ENCODE measurements around the gene KLHL21.

Gene KLHL21

DNA sequence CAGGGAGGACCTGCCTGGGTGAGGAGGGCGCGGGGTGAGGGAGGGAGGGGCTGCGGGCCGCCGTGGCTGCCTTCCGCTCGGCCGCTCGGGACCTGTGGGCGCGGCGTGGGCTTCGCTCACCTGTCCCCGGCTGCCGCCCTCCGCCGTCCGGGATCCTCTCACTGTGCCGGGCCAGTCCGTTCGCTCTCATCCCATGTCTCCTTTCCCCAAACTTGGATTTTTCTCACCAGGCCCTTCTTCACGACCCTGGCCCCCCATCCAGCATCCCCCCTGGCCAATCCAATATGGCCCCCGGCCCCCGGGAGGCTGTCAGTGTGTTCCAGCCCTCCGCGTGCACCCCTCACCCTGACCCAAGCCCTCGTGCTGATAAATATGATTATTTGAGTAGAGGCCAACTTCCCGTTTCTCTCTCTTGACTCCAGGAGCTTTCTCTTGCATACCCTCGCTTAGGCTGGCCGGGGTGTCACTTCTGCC lies 22.5 kb downstream of the KLHL21 start:
- in situ Hi-C loops (cut with HindIII; ENCODE audit: low sequenced_read_pairs) = no loop called here
- TF ChIP-seq CTCF (IDR thresholded peaks at IDR 0.05; ENCODE audit: low read depth, low read length) = no peak
- no peak for DNase-seq (ENCODE audit: low read depth, low spot score)

GRCh38 chr1:6579374-6580118 lies 23.1 kb downstream of the KLHL21 start, which contains the start of gene ZBTB48:
Gene ZBTB48 (plus strand): TSS chr1:6579994. CDS start chr1:6580610, 616 bp downstream.
- H3K4me3 ChIP-seq (ENCODE audit: low read depth, low read length) = peak within 1 kb of the TSS; percentile 83
- peak; percentile 98 for DNase-seq (ENCODE audit: low read depth, low spot score)
- in situ Hi-C loops (cut with HindIII; ENCODE audit: low sequenced_read_pairs) = no loop called here
- TF ChIP-seq CTCF (IDR thresholded peaks at IDR 0.05; ENCODE audit: low read depth, low read length) = no peak

More for the DNA sequence above, 22.5 kb downstream of the KLHL21 start:
- H3K4me3 ChIP-seq (ENCODE audit: low read depth, low read length) = peak overlapping the region; percentile 83

DNA sequence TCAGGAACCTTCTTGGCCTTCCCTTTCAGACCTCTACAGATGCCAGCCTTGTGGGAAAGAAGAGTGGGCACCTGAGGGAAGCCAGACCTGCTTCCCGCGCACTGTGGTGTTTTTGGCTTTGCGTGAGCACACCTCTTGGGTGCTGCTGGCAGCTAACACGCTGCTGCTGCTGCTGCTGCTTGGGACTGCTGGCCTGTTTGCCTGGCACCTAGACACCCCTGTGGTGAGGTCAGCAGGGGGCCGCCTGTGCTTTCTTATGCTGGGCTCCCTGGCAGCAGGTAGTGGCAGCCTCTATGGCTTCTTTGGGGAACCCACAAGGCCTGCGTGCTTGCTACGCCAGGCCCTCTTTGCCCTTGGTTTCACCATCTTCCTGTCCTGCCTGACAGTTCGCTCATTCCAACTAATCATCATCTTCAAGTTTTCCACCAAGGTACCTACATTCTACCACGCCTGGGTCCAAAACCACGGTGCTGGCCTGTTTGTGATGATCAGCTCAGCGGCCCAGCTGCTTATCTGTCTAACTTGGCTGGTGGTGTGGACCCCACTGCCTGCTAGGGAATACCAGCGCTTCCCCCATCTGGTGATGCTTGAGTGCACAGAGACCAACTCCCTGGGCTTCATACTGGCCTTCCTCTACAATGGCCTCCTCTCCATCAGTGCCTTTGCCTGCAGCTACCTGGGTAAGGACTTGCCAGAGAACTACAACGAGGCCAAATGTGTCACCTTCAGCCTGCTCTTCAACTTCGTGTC lies 23.9 kb downstream of the KLHL21 start:
- DNase-seq (ENCODE audit: low read depth, low spot score) = no peak
- in situ Hi-C loops (cut with HindIII; ENCODE audit: low sequenced_read_pairs) = no loop called here
- H3K4me3 ChIP-seq (ENCODE audit: low read depth, low read length) = no peak overlapping the region
- TF ChIP-seq CTCF (IDR thresholded peaks at IDR 0.05; ENCODE audit: low read depth, low read length) = no peak

DNA sequence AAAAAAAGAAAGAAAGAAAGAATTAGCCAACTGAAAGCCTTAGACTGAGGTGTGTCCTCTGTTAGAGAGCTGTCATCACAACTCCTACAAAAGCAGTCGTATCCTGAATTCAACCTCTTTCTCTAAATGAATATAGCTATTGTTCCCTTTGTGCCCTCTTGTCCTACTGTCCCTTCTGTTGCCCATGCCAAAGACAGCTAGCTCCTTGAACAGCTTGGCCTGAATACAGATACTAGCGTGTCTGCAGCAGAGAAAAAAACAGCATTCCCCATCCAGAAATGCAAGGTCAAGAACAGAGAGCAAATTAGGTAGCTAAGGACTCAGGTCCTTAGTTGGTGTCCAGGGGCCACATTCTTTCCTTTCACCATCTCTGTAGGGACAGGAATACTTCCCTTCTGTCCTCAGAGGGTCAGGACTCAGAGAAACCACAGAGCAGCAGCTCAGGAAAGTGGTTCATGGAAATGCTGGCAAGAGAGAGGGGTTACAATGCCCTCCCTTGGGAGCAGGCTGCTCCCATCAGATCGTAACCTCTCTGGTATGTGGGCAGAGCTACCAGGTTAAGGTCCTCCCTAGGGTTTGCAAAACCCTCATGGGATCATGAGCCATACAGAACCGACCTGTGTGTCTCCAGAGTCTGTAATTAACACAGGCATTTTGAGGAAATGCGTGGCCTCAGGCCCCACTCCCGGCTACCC lies 24.7 kb downstream of the KLHL21 start:
- in situ Hi-C loops (cut with HindIII; ENCODE audit: low sequenced_read_pairs) = no loop called here
- no peak for DNase-seq (ENCODE audit: low read depth, low spot score)

DNA sequence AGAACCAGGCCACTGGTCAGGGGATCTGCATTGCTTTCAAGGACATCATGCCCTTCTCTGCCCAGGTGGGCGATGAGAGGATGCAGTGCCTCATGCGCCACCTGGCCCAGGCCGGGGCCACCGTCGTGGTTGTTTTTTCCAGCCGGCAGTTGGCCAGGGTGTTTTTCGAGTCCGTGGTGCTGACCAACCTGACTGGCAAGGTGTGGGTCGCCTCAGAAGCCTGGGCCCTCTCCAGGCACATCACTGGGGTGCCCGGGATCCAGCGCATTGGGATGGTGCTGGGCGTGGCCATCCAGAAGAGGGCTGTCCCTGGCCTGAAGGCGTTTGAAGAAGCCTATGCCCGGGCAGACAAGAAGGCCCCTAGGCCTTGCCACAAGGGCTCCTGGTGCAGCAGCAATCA lies 27.9 kb downstream of the KLHL21 start:
- H3K4me3 ChIP-seq (ENCODE audit: low read depth, low read length) = no peak overlapping the region
- no peak for TF ChIP-seq CTCF (IDR thresholded peaks at IDR 0.05; ENCODE audit: low read depth, low read length)
- DNase-seq (ENCODE audit: low read depth, low spot score) = no peak
- in situ Hi-C loops (cut with HindIII; ENCODE audit: low sequenced_read_pairs) = no loop called here

More for the DNA sequence above, 24.7 kb downstream of the KLHL21 start:
- TF ChIP-seq CTCF (IDR thresholded peaks at IDR 0.05; ENCODE audit: low read depth, low read length) = no peak
- H3K4me3 ChIP-seq (ENCODE audit: low read depth, low read length) = no peak overlapping the region

DNA sequence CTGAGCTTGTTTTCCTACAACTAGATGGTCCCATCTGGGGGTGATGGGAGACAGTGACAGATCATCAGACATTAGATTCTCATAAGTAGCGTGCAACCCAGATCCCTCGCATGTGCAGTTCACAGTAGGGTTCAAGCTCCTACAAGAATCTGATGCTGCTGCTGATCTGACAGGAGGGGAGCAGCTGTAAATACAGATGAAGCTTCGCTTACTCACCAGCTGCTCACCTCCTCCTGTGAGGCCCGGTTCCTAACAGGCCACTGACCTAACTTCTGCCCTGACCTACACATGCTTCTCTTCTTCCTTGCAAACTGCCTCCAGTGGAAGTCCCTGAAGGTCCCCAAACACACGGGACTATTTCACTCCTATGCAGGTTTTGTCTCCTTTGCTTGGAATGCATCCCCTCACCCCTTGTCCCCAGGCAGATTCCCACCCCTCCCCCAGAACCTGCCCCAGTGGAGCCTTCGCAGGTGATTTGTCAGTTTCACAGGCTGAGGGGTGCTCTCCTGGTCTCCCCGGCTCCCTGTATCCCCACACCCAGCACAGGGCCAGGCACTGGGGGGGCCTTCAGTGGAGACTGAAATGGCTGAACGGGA lies 28.5 kb downstream of the KLHL21 start:
- no peak for DNase-seq (ENCODE audit: low read depth, low spot score)
- TF ChIP-seq CTCF (IDR thresholded peaks at IDR 0.05; ENCODE audit: low read depth, low read length) = no peak
- in situ Hi-C loops (cut with HindIII; ENCODE audit: low sequenced_read_pairs) = no loop called here
- H3K4me3 ChIP-seq (ENCODE audit: low read depth, low read length) = no peak overlapping the region
